Mucosa of gallbladder (tissue), 1 donor: Measurements from ENCODE around the gene WBP2NL. TPM values are rescaled to one million over a fixed set of nuclear protein-coding genes. Genes with fewer than 3 reads are reported as not detected.

ENCODE experiments used
- DNase-seq: peaks from one replicate; pipeline ENCODE4 v3.0.0-alpha.2; 2020; ENCODE audit warnings: low spot score
- total RNA-seq: library from RNA; stranded (reverse); gene quantifications from one replicate; pipeline ENCODE4 v1.2.1, GENCODE V29; 2021
- donor health status: DM: no; HTN: no; CAD: no.

Gene WBP2NL
- total RNA-seq, 1 donor from 2014 or later = 1.6 TPM

DNA sequence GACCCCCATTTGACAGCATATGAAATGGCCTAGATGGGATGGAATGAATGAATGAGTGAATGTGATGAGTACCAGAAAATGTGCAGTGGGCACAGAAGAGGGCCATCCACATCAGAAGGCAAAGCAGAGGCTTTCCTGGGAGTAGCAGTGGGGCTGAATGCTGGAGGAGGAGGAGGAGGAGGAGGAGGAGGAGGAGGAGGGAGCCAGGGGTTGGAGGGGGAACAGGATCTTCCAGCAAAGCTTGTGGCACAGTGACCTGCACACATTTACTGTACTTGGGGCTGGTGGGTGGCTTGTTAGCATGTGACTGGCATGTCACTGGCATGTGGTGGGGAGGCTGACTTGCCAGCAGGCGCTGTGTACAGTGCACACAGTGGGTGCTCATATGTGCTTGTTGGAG is 19.9 kb upstream of the WBP2NL start:
- DNase-seq = no peak

GRCh38 chr22:41979423-41980250 is 19.0 kb upstream of the WBP2NL start:
- DNase-seq = no peak

GRCh38 chr22:41982865-41983264 is 15.7 kb upstream of the WBP2NL start:
- no peak for DNase-seq

- no peak for DNase-seq
Observed at GRCh38 chr22:41983513-41984405, 14.8 kb upstream of the WBP2NL start.

DNA sequence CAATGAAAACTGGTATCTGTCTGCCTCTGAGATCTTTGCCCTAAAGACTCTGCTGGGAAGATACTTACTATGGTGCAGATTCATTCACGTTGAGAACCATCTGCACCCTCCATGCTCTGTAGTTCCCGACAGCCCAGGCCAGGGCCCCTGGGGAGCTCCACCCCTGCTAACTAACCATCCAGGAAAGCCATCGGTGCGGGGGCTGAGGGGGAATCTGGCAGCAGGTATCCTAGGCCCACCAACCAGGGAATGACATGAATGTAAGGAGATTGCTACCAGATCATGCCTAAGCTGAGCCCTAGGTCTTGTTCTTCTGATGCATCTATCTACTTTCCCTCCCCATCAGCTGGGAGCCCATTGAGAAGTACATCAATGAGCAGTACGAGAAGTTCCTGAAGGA is 11.3 kb upstream of the WBP2NL start:
- DNase-seq = no peak

GRCh38 chr22:41989246-41989645 is 9.3 kb upstream of the WBP2NL start:
- no peak for DNase-seq

- no peak for DNase-seq
Observed at GRCh38 chr22:41991111-41991510, 7.5 kb upstream of the WBP2NL start.

GRCh38 chr22:41992496-41992895 is 6.1 kb upstream of the WBP2NL start:
- no peak for DNase-seq

- no peak for DNase-seq
Observed at GRCh38 chr22:41995211-41995610, 3.4 kb upstream of the WBP2NL start.

DNA sequence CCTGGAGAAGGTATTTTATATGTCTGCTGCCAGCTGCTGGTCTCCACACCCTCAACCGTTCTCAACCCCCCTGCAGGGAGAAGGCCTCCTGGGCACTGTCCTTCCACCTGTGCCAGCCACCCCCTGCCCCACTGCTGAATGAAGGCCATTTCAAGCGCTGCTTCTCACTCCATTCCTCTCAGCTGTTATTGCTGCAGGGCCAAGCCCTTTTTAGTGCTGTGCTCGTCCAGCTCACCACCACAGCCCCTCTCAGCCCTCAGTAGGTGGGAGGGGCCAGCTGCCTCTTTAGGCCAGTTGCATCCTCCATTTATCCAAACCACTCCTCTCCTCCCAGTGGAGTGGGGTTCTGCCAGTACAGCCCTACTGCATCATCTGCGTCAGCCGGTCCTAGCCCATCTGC is 1.8 kb upstream of the WBP2NL start:
- no peak for DNase-seq

DNA sequence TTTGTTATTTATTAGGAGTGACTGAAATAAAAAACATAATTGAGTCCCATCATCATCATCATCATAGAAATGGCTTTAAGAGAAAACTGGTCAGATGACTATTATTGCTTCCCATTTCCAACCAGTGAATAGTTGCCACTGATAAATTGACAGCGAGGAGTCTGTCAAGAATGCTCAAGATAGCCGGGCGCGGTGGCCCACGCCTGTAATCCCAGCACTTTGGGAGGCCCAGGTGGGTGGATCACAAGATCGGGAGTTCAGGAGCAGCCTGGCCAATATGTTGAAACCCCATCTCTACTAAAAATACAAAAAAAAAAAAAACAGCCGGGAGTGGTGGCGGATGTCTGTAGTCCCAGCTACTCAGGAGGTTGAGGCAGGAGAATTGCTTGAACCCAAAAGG is 1.9 kb downstream of the WBP2NL start:
- no peak for DNase-seq

DNA sequence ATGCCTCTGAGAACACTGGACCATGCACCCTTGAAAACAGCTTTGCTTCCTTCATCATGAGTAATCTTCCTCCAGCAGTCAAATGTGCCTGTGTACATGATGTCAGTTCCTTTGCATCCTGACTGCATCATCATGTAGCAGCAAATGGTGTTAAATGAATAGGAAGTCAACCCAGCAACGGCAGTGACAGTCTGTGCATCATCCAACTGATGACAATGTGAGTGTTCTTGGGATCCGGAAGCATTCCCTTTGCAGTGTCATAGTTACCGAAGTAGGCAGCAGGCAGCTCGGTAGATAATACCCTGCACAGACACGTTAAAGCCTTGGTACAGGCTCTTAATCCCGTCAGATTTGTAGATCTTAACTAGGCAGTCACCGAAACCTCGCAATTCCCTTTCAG is 2.5 kb downstream of the WBP2NL start:
- no peak for DNase-seq

- no peak for DNase-seq
Observed at GRCh38 chr22:42001706-42002105, 3.1 kb downstream of the WBP2NL start.

GRCh38 chr22:42007922-42008321 is 9.3 kb downstream of the WBP2NL start:
- DNase-seq = no peak

DNA sequence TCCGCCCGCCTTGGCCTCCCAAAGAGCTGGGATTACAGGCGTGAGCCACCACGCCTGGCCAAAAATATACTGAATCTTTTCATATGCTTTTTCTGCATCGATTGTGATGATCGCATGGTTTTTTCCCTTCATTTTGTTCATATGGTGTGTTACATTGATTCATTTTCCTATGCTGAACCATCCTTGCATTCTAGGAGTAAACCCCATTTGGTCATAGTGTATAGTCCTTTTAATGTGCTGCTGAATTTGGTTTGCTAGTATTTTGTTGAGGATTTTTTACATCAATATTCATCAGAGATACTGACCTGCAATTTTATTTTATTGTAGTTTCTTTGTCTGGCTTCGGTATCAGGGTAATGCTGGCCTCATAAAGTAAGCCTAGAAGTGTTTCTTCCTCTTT is 12.2 kb downstream of the WBP2NL start:
- DNase-seq = no peak

GRCh38 chr22:42013385-42013784 is 14.8 kb downstream of the WBP2NL start:
- DNase-seq = no peak

GRCh38 chr22:42016111-42016510 is 17.5 kb downstream of the WBP2NL start:
- no peak for DNase-seq

DNA sequence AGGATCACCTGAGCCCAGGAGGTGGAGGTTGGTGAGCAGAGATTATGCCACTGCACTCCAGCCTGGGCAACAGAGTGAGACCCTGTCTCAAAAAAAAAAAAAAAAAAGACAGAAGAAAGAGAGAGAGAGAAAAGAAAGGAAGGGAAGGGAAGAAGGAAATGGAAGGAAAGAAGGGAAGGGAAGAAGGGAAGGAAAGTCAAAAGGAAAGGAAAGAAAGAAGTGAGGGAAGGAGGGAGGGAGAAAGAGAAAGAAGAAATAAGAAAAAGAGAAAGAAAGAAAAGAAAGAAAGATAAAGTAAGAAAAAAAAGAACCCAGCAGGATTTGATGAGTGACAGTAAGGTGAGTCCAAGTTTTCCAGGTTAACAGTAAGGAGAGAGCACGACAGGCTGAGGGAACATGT is 19.6 kb downstream of the WBP2NL start:
- no peak for DNase-seq

GRCh38 chr22:42021571-42021970 is 23.0 kb downstream of the WBP2NL start:
- no peak for DNase-seq

- no peak for DNase-seq
Observed at GRCh38 chr22:42022162-42022847, 23.7 kb downstream of the WBP2NL start.

- no peak for DNase-seq
Observed at GRCh38 chr22:42025421-42025820, 26.8 kb downstream of the WBP2NL start.

DNA sequence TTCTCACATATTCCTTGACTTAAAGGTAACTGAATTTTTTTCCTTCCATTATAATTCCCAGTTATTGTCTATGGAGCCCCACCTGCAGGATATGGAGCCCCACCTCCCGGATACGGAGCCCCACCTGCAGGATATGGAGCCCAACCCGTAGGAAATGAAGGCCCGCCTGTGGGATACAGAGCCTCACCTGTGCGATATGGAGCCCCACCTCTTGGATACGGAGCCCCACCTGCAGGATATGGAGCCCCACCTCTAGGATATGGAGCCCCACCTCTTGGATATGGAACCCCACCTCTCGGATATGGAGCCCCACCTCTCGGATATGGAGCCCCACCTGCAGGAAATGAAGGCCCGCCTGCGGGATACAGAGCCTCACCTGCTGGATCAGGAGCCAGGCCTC is 28.1 kb downstream of the WBP2NL start:
- DNase-seq = no peak
